Lower lobe of right lung (tissue), 2 donors: Measurements from ENCODE around the gene HCRTR2. TPM values are rescaled to one million over a fixed set of nuclear protein-coding genes. Genes with fewer than 3 reads are reported as not detected.

Experiments
- ATAC-seq, 2 donors: fragments of 200-7000 bp; cut with Tn5 transposase; one replicate each; pipeline ENCODE4 v1.9.1; 2020 to 2022; ENCODE audit warnings: mild to moderate bottlenecking in 2 of 2, moderate library complexity in 2 of 2
- DNase-seq: peaks from one replicate; pipeline ENCODE4 v3.0.0-alpha.2; 2020
- H3K27ac ChIP-seq: fragments of 200-600 bp; one replicate; pipeline ENCODE4 v1.8.0; 2022
- H3K27me3 ChIP-seq: fragments of 200-600 bp; one replicate; pipeline ENCODE4 v1.8.0; 2022; ENCODE audit warnings: low read depth
- H3K36me3 ChIP-seq: fragments of 200-600 bp; one replicate; pipeline ENCODE4 v1.8.0; 2022; ENCODE audit warnings: mild to moderate bottlenecking
- H3K4me1 ChIP-seq: fragments of 200-600 bp; one replicate; pipeline ENCODE4 v1.8.0; 2022
- H3K4me3 ChIP-seq: fragments of 200-600 bp; one replicate; pipeline ENCODE4 v1.8.0; 2022; ENCODE audit warnings: mild to moderate bottlenecking
- H3K9me3 ChIP-seq: fragments of 200-600 bp; one replicate; pipeline ENCODE4 v1.8.0; 2022
- intact Hi-C: fragments of 100-400 bp; cut with DNase I; formaldehyde crosslinking; loops from one replicate; pipeline ENCODE4 v1.11.0; 2022
- total RNA-seq: library from RNA; stranded (reverse); fragmentation: NEBNext Ultra II Directional; extraction: Animal tissue kit (Norgen Biotek cat#: 25700); gene quantifications from one replicate; pipeline ENCODE4 v1.2.1, GENCODE V29; 2021
- TF ChIP-seq, protein P1 (sequence below): fragments of 200-600 bp; IDR thresholded peaks from one replicate; pipeline ENCODE4 v1.8.0; 2022; ENCODE audit warnings: antibody characterized with exemption, mild to moderate bottlenecking
- donor health status: DM: no; HTN: yes; CAD: no; lungs with severe emphysema.

Gene HCRTR2
- total RNA-seq, 1 donor from 2014 or later: not detected

- H3K9me3 ChIP-seq: no peaks in the 10 kb centered on the region
- H3K36me3 ChIP-seq: no peaks in the 10 kb centered on the region
- peaks cover 7% of the 10 kb centered on the region for H3K4me1 ChIP-seq
- no peak overlapping the region for H3K4me3 ChIP-seq
- intact Hi-C loops: no loop called here
- TF ChIP-seq, protein P1, sequence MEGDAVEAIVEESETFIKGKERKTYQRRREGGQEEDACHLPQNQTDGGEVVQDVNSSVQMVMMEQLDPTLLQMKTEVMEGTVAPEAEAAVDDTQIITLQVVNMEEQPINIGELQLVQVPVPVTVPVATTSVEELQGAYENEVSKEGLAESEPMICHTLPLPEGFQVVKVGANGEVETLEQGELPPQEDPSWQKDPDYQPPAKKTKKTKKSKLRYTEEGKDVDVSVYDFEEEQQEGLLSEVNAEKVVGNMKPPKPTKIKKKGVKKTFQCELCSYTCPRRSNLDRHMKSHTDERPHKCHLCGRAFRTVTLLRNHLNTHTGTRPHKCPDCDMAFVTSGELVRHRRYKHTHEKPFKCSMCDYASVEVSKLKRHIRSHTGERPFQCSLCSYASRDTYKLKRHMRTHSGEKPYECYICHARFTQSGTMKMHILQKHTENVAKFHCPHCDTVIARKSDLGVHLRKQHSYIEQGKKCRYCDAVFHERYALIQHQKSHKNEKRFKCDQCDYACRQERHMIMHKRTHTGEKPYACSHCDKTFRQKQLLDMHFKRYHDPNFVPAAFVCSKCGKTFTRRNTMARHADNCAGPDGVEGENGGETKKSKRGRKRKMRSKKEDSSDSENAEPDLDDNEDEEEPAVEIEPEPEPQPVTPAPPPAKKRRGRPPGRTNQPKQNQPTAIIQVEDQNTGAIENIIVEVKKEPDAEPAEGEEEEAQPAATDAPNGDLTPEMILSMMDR: no peak
- no peak overlapping the region for H3K27ac ChIP-seq
- peaks cover 27% of the 10 kb centered on the region for H3K27me3 ChIP-seq
- DNase-seq (no peak), ATAC-seq (no peak)
Observed at GRCh38 chr6:55176958-55177357, 2.6 kb downstream of the HCRTR2 start.

GRCh38 chr6:55180258-55180657 lies 5.9 kb downstream of the HCRTR2 start:
- Histone ChIP-seq H3K9me3 (no peaks in the 10 kb centered on the region), H3K4me3 (no peak overlapping the region), H3K4me1 (no peaks in the 10 kb centered on the region), H3K27ac (no peak overlapping the region), H3K36me3 (no peaks in the 10 kb centered on the region), H3K27me3 (peaks cover 13% of the 10 kb centered on the region)
- no peak for ATAC-seq
- no peak for DNase-seq
- TF ChIP-seq, protein P1: no peak
- intact Hi-C loops: no loop called here

DNA sequence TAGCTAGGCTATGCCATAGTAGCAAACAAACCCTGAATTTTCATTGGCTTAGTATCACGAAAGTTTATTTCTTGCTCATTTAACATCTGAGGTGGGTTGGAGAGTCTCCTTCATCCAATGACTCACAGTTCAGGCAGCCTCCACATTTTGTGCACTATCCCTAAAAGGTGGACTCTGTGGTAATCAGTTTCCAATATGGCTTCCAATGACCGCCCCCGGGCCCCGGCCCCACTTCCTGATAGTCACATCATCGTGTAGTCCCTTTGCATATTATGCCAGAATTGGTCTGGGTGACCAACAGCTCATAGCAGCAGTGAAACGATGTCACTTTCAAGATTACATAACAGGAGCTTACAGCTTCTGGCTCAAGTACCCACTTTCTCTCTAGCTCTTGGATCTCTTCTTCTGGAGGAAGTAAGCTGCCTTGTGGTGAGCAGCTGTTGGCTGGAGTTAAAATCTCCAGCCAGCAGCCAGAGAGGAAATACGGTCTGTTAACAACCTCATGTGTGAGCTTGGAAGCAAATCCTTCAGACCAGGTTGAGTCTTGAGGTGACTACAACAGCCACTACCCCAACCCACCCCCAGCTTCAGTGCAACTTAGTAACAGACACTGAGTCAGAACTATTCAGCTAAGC lies 7.8 kb downstream of the HCRTR2 start:
- H3K4me1 ChIP-seq: no peaks in the 10 kb centered on the region
- no peaks in the 10 kb centered on the region for H3K9me3 ChIP-seq
- H3K4me3 ChIP-seq: no peak overlapping the region
- intact Hi-C loops: no loop called here
- peaks cover 4% of the 10 kb centered on the region for H3K27me3 ChIP-seq
- TF ChIP-seq, protein P1: no peak
- no peak overlapping the region for H3K27ac ChIP-seq
- ATAC-seq (no peak), DNase-seq (no peak)
- H3K36me3 ChIP-seq: no peaks in the 10 kb centered on the region

DNA sequence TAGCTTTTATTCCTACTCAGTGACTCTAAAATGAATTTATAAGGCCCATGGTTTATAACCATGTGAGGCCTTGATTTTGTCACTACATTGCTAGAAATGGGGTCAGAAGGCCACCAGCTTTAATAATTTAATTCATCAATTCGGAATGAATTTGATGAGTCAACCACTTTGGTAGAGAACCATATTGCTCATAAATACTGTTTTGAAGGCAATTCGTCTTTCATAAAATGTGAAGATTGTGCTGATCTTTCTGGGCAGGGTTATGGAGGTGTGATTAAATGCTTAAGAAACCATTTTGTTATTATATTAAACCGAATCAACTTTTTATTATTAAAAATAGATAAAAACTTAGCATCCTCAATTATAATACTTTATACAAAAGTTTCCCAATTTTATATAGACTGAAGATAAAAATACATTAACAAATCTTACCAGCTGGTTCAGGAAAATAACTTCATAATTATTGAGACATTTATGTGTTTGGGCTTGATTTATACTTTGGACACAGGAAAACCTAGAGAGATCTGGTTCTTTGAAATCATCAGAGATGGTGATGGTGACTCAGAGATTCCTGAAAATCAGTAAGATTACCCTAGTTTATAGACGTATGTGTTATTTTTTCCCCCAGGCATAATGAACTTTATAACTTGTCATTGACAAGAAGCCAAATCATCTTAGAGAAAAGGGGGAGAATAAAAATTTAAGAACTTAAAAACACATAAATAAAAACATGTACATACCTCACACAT lies 10.6 kb downstream of the HCRTR2 start:
- intact Hi-C loops: no loop called here
- Histone ChIP-seq H3K4me1 (no peaks in the 10 kb centered on the region), H3K36me3 (no peaks in the 10 kb centered on the region), H3K27me3 (no peaks in the 10 kb centered on the region), H3K4me3 (no peak overlapping the region), H3K27ac (no peak overlapping the region), H3K9me3 (no peaks in the 10 kb centered on the region)
- DNase-seq (no peak), ATAC-seq (no peak)
- TF ChIP-seq, protein P1: no peak

GRCh38 chr6:55198715-55199114 lies 24.4 kb downstream of the HCRTR2 start:
- H3K9me3 ChIP-seq: no peaks in the 10 kb centered on the region
- DNase-seq (no peak), ATAC-seq (no peak)
- no peak overlapping the region for H3K4me3 ChIP-seq
- H3K27ac ChIP-seq: no peak overlapping the region
- H3K4me1 ChIP-seq: no peaks in the 10 kb centered on the region
- TF ChIP-seq, protein P1: no peak
- intact Hi-C loops: no loop called here
- no peaks in the 10 kb centered on the region for H3K36me3 ChIP-seq
- H3K27me3 ChIP-seq: no peaks in the 10 kb centered on the region
